Measurements from ENCODE around the gene TLCD5. TPM values are rescaled to one million over a fixed set of nuclear protein-coding genes. Genes with fewer than 3 reads are reported as not detected.
A peak's percentile ranks its signal among the peaks of the same experiment; 100 is the strongest.

Gene TLCD5
- total and polyA plus RNA-seq, 2 experiments from 2014 or later = 8.7 to 9.0 TPM

- no peak overlapping the region for H2AFZ ChIP-seq
- H3K4me1 ChIP-seq (ENCODE audit: insufficient read depth) = peaks cover 7% of the 10 kb centered on the region
- no peaks in the 10 kb centered on the region for H3K36me3 ChIP-seq (replicated peaks; ENCODE audit: insufficient read depth, low read depth)
- WGBS (ENCODE audit: low lambda C conversion rate, missing lambda C conversion rate) = 79% methylated on average over 10 of the region's 10 CpGs
- no peaks in the 10 kb centered on the region for H3K9me3 ChIP-seq (ENCODE audit: low read depth)
- no peaks in the 10 kb centered on the region for H3K27me3 ChIP-seq
- H3K9me2 ChIP-seq (replicated peaks; ENCODE audit: insufficient read depth) = no peaks in the 10 kb centered on the region
- no peak for TF ChIP-seq EZH2 (IDR thresholded peaks at IDR 0.05; ENCODE audit: borderline replicate concordance)
- no peak for TF ChIP-seq EZH2phosphoT487 (IDR thresholded peaks at IDR 0.05; ENCODE audit: low read depth, severe bottlenecking, unreplicated experiment)
- TF ChIP-seq, protein P1, sequence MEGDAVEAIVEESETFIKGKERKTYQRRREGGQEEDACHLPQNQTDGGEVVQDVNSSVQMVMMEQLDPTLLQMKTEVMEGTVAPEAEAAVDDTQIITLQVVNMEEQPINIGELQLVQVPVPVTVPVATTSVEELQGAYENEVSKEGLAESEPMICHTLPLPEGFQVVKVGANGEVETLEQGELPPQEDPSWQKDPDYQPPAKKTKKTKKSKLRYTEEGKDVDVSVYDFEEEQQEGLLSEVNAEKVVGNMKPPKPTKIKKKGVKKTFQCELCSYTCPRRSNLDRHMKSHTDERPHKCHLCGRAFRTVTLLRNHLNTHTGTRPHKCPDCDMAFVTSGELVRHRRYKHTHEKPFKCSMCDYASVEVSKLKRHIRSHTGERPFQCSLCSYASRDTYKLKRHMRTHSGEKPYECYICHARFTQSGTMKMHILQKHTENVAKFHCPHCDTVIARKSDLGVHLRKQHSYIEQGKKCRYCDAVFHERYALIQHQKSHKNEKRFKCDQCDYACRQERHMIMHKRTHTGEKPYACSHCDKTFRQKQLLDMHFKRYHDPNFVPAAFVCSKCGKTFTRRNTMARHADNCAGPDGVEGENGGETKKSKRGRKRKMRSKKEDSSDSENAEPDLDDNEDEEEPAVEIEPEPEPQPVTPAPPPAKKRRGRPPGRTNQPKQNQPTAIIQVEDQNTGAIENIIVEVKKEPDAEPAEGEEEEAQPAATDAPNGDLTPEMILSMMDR (IDR thresholded peaks at IDR 0.05; ENCODE audit: poor library complexity) = no peak
- no peaks in the 10 kb centered on the region for H3K79me2 ChIP-seq
- no peak overlapping the region for H3K4me3 ChIP-seq
- no peaks in the 10 kb centered on the region for H4K20me1 ChIP-seq (ENCODE audit: insufficient read depth, poor library complexity, severe bottlenecking)
- H3K27ac ChIP-seq = no peak overlapping the region
- H3K4me2 ChIP-seq = no peak overlapping the region
- DNase-seq (ENCODE audit: low spot score) = no peak
Observed at GRCh38 chr11:120317689-120318480, 7.2 kb upstream of the TLCD5 start.

GRCh38 chr11:120318906-120319305 is 6.2 kb upstream of the TLCD5 start:
- H3K79me2 ChIP-seq = no peaks in the 10 kb centered on the region
- no peak for DNase-seq (ENCODE audit: low spot score)
- H4K20me1 ChIP-seq (ENCODE audit: insufficient read depth, poor library complexity, severe bottlenecking) = no peaks in the 10 kb centered on the region
- H3K36me3 ChIP-seq (replicated peaks; ENCODE audit: insufficient read depth, low read depth) = no peaks in the 10 kb centered on the region
- H3K27ac ChIP-seq = no peak overlapping the region
- 83% methylated on average over 4 of the region's 4 CpGs for WGBS (ENCODE audit: low lambda C conversion rate, missing lambda C conversion rate)
- no peaks in the 10 kb centered on the region for H3K9me3 ChIP-seq (ENCODE audit: low read depth)
- no peak overlapping the region for H2AFZ ChIP-seq
- peaks cover 7% of the 10 kb centered on the region for H3K4me1 ChIP-seq (ENCODE audit: insufficient read depth)
- TF ChIP-seq EZH2phosphoT487 (IDR thresholded peaks at IDR 0.05; ENCODE audit: low read depth, severe bottlenecking, unreplicated experiment) (no peak), EZH2 (IDR thresholded peaks at IDR 0.05; ENCODE audit: borderline replicate concordance) (no peak)
- TF ChIP-seq, protein P1 (IDR thresholded peaks at IDR 0.05; ENCODE audit: poor library complexity) = no peak
- H3K27me3 ChIP-seq = no peaks in the 10 kb centered on the region
- no peak overlapping the region for H3K4me2 ChIP-seq
- no peak overlapping the region for H3K4me3 ChIP-seq
- H3K9me2 ChIP-seq (replicated peaks; ENCODE audit: insufficient read depth) = no peaks in the 10 kb centered on the region

DNA sequence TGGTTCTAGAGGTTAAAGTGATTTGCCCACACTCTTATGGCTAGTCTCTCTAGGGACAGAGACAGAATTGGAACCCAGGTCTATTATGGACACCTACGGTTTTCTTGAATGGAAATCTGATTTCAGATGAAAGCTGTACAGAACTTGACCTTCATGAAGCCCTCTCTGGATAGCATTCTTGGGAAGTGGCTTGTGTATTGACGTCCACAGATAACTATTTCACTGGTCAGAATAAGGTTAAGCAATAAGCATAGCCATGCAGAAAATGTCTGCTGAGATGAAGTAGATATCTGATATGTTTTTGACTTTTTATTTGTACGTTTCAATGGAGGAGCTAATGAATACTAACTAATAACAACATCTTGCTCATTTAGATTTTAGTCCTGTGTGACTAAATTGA is 1.1 kb downstream of the TLCD5 start:
- peak overlapping the region; percentile 88 for H3K27ac ChIP-seq
- peak overlapping the region; percentile 82 for H3K4me2 ChIP-seq
- no peaks in the 10 kb centered on the region for H3K36me3 ChIP-seq (replicated peaks; ENCODE audit: insufficient read depth, low read depth)
- H3K27me3 ChIP-seq = no peaks in the 10 kb centered on the region
- H3K4me3 ChIP-seq = peak overlapping the region; percentile 76
- no peaks in the 10 kb centered on the region for H3K9me3 ChIP-seq (ENCODE audit: low read depth)
- no peaks in the 10 kb centered on the region for H4K20me1 ChIP-seq (ENCODE audit: insufficient read depth, poor library complexity, severe bottlenecking)
- 64% methylated on average over 3 of the region's 3 CpGs for WGBS (ENCODE audit: low lambda C conversion rate, missing lambda C conversion rate)
- H3K79me2 ChIP-seq = peaks cover 2% of the 10 kb centered on the region
- no peaks in the 10 kb centered on the region for H3K9me2 ChIP-seq (replicated peaks; ENCODE audit: insufficient read depth)
- no peak for DNase-seq (ENCODE audit: low spot score)
- TF ChIP-seq EZH2 (IDR thresholded peaks at IDR 0.05; ENCODE audit: borderline replicate concordance) = no peak
- no peak for TF ChIP-seq EZH2phosphoT487 (IDR thresholded peaks at IDR 0.05; ENCODE audit: low read depth, severe bottlenecking, unreplicated experiment)
- no peak overlapping the region for H2AFZ ChIP-seq
- H3K4me1 ChIP-seq (ENCODE audit: insufficient read depth) = peaks cover 21% of the 10 kb centered on the region

- Histone ChIP-seq H3K79me2 (peaks cover 2% of the 10 kb centered on the region), H3K9me2 (replicated peaks; ENCODE audit: insufficient read depth) (no peaks in the 10 kb centered on the region), H4K20me1 (ENCODE audit: insufficient read depth, poor library complexity, severe bottlenecking) (no peaks in the 10 kb centered on the region), H3K4me1 (ENCODE audit: insufficient read depth) (peaks cover 28% of the 10 kb centered on the region), H3K36me3 (replicated peaks; ENCODE audit: insufficient read depth, low read depth) (no peaks in the 10 kb centered on the region), H2AFZ (no peak overlapping the region), H3K4me2 (peak overlapping the region; percentile 82), H3K27me3 (no peaks in the 10 kb centered on the region), H3K4me3 (no peak overlapping the region), H3K27ac (peak overlapping the region; percentile 88), H3K9me3 (ENCODE audit: low read depth) (no peaks in the 10 kb centered on the region)
- TF ChIP-seq EZH2 (IDR thresholded peaks at IDR 0.05; ENCODE audit: borderline replicate concordance) = no peak
- no peak for TF ChIP-seq EZH2phosphoT487 (IDR thresholded peaks at IDR 0.05; ENCODE audit: low read depth, severe bottlenecking, unreplicated experiment)
- TF ChIP-seq, protein P1 (IDR thresholded peaks at IDR 0.05; ENCODE audit: poor library complexity) = no peak
- DNase-seq (ENCODE audit: low spot score) = peak; percentile 53
- 30% methylated on average over 4 of the region's 4 CpGs for WGBS (ENCODE audit: low lambda C conversion rate, missing lambda C conversion rate)
Observed at GRCh38 chr11:120326845-120327281, 1.8 kb downstream of the TLCD5 start.

Data from hepatocyte (in vitro differentiated cells).